ENCODE measurements around the gene NGF.

NGF gene

DNA sequence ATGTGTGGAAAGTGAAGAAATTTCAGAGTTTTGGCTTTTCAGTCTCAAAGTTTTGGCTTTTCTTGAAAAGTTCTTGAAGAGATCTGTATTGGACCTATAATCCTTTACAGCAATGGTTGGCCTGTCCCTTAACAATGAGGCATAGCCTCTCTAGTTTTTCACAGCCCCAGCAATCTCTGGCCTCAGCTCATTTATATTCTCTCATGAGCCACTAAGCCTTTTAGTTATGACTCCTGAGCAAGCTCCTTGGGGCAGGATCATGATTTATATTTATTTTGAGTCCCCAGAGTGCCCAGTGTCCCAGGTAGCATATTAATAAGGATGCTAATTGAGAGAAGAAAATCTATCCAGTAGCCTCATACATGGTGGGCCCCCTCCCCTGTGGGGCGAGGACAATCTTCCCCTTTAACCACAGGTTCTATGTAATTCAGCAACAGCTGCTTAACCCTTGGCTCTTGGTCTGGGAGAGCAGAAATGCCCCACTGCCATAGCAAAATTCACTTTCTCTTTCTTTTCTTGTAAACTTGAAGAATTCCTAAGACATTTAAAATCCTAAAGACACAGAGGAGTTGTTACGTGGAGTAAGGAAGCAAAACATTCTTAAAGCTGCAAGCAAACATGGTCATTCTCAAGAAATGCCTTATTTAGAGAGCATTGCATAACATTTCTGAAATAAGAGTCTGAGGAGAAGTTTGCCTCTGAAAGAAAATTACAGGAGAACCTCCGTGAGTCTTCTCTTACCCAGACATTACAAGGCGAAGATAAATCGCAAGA is 6.3 kb downstream of the NGF start:
- Histone ChIP-seq H3K23ac (ENCODE audit: low read length) (no peak overlapping the region), H3K36me3 (ENCODE audit: control insufficient read depth in 1 of 2, insufficient read depth in 2 of 2, low read length in 2 of 2) (no peaks in the 10 kb centered on the region), H3K27me3 (ENCODE audit: insufficient read depth, low read length) (no peaks in the 10 kb centered on the region), H2BK5ac (ENCODE audit: low read depth, low read length, poor library complexity) (no peak overlapping the region), H3K9me3 (ENCODE audit: insufficient read depth, low read depth, low read length) (no peaks in the 10 kb centered on the region), H4K12ac (ENCODE audit: low read depth, low read length) (no peak overlapping the region), H3K27ac (ENCODE audit: low read depth, low read length) (no peak overlapping the region), H2BK12ac (ENCODE audit: low read length) (no peak overlapping the region), H2AFZ (ENCODE audit: insufficient read depth, low read length, poor library complexity) (no peak overlapping the region), H3K79me1 (ENCODE audit: low read length) (no peaks in the 10 kb centered on the region), H2AK5ac (ENCODE audit: low read length) (no peak overlapping the region), H3K18ac (ENCODE audit: low read length) (no peak overlapping the region), H3K4me3 (ENCODE audit: low read depth, low read length) (no peak overlapping the region), H3K14ac (ENCODE audit: low read length) (no peak overlapping the region), H4K8ac (ENCODE audit: low read depth, low read length) (no peak overlapping the region), H3K9ac (ENCODE audit: low read length) (no peak overlapping the region), H3K4ac (ENCODE audit: low read depth, low read length) (no peak overlapping the region), H3K4me1 (ENCODE audit: control insufficient read depth in 1 of 2, insufficient read depth in 2 of 2, low read length in 2 of 2) (peaks cover 0 to 2% of the 10 kb centered on the region in 2 experiments), H4K91ac (ENCODE audit: low read depth, low read length) (no peak overlapping the region), H2BK120ac (ENCODE audit: insufficient read depth, low read length, poor library complexity) (no peak overlapping the region), H3K4me2 (ENCODE audit: low read length) (no peak overlapping the region), H3K79me2 (ENCODE audit: control insufficient read depth, insufficient read depth, low read length, poor library complexity) (no peaks in the 10 kb centered on the region)
- no CpG with 5 or more reads among the region's 5 CpGs for WGBS (ENCODE audit: extremely low coverage, insufficient coverage, insufficient read length)
- peak in 1 of 2 donors; percentile 26 for DNase-seq

DNA sequence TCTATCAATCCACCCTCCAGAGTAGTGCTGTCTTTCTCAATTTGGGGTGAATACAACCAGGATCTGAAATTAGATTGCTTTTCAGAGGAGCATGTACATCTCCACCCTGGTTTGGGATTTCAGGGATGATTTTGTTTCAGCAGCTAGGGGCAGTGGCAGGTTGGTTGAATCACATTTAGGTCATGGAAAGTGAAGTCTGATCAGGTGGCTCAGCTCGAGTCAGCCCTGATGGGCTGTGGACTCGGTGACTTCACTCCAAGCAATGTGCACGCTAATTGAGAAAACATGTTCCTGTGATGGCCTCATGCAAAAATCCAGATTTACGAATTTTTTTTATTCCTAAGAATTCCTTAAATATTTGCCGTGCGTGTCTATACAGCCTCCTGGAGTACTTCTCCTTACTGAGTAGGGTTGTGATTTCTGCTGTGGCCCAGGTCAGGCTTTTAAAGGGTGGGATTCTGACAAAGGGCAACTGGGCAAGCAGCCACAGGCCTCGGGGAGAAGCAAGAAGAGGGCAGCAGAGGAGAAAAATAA is 7.5 kb downstream of the NGF start:
- no peak overlapping the region for H3K27ac ChIP-seq (ENCODE audit: low read depth, low read length)
- no peak overlapping the region for H2BK120ac ChIP-seq (ENCODE audit: insufficient read depth, low read length, poor library complexity)
- no peak overlapping the region for H3K23ac ChIP-seq (ENCODE audit: low read length)
- H3K14ac ChIP-seq (ENCODE audit: low read length) = no peak overlapping the region
- H4K12ac ChIP-seq (ENCODE audit: low read depth, low read length) = no peak overlapping the region
- no peak overlapping the region for H2BK5ac ChIP-seq (ENCODE audit: low read depth, low read length, poor library complexity)
- no peaks in the 10 kb centered on the region for H3K36me3 ChIP-seq (ENCODE audit: control insufficient read depth in 1 of 2, insufficient read depth in 2 of 2, low read length in 2 of 2)
- H3K27me3 ChIP-seq (ENCODE audit: insufficient read depth, low read length) = no peaks in the 10 kb centered on the region
- no peak overlapping the region for H3K18ac ChIP-seq (ENCODE audit: low read length)
- no peak overlapping the region for H4K91ac ChIP-seq (ENCODE audit: low read depth, low read length)
- no peak overlapping the region for H3K4me2 ChIP-seq (ENCODE audit: low read length)
- no peak overlapping the region for H3K4me3 ChIP-seq (ENCODE audit: low read depth, low read length)
- DNase-seq = peak; percentile 78 to 89
- no peak overlapping the region for H2AK5ac ChIP-seq (ENCODE audit: low read length)
- H3K9ac ChIP-seq (ENCODE audit: low read length) = no peak overlapping the region
- no peak overlapping the region for H4K8ac ChIP-seq (ENCODE audit: low read depth, low read length)
- no peak overlapping the region for H2BK12ac ChIP-seq (ENCODE audit: low read length)
- H3K79me2 ChIP-seq (ENCODE audit: control insufficient read depth, insufficient read depth, low read length, poor library complexity) = no peaks in the 10 kb centered on the region
- H3K4ac ChIP-seq (ENCODE audit: low read depth, low read length) = no peak overlapping the region
- no peaks in the 10 kb centered on the region for H3K79me1 ChIP-seq (ENCODE audit: low read length)
- no CpG with 5 or more reads among the region's 7 CpGs for WGBS (ENCODE audit: extremely low coverage, insufficient coverage, insufficient read length)
- H3K9me3 ChIP-seq (ENCODE audit: insufficient read depth, low read depth, low read length) = no peaks in the 10 kb centered on the region
- H2AFZ ChIP-seq (ENCODE audit: insufficient read depth, low read length, poor library complexity) = no peak overlapping the region
- H3K4me1 ChIP-seq (ENCODE audit: control insufficient read depth in 1 of 2, insufficient read depth in 2 of 2, low read length in 2 of 2) = peaks cover 0 to 2% of the 10 kb centered on the region in 2 experiments

DNA sequence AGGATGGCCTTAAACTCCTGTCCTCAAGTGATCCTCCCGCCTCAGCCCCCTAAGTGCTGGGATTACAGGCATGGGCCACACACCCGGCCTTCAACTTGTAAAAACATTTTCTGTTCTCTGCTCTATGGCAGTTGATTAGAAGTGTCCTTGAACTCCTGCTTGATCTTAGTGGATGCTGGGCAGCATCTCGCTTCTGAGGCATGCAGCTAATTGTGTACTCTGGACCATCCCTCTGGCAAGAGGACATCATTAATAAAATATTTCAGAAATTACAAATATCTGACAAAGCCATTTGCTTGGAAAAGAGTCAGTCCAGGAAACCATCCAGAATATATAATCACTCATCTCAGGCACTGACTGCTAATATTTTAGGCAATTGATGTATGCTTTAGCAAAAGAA is 8.1 kb downstream of the NGF start:
- no peak overlapping the region for H4K91ac ChIP-seq (ENCODE audit: low read depth, low read length)
- H4K8ac ChIP-seq (ENCODE audit: low read depth, low read length) = no peak overlapping the region
- no peaks in the 10 kb centered on the region for H3K27me3 ChIP-seq (ENCODE audit: insufficient read depth, low read length)
- H2BK12ac ChIP-seq (ENCODE audit: low read length) = no peak overlapping the region
- no peak overlapping the region for H2BK5ac ChIP-seq (ENCODE audit: low read depth, low read length, poor library complexity)
- H3K18ac ChIP-seq (ENCODE audit: low read length) = no peak overlapping the region
- no peaks in the 10 kb centered on the region for H3K36me3 ChIP-seq (ENCODE audit: control insufficient read depth in 1 of 2, insufficient read depth in 2 of 2, low read length in 2 of 2)
- H3K14ac ChIP-seq (ENCODE audit: low read length) = no peak overlapping the region
- no peak overlapping the region for H2AFZ ChIP-seq (ENCODE audit: insufficient read depth, low read length, poor library complexity)
- H3K79me2 ChIP-seq (ENCODE audit: control insufficient read depth, insufficient read depth, low read length, poor library complexity) = no peaks in the 10 kb centered on the region
- no peak overlapping the region for H3K4me3 ChIP-seq (ENCODE audit: low read depth, low read length)
- no CpG with 5 or more reads among the region's 3 CpGs for WGBS (ENCODE audit: extremely low coverage, insufficient coverage, insufficient read length)
- peak in 1 of 2 donors; percentile 18 for DNase-seq
- H3K4ac ChIP-seq (ENCODE audit: low read depth, low read length) = no peak overlapping the region
- H3K23ac ChIP-seq (ENCODE audit: low read length) = no peak overlapping the region
- H3K9ac ChIP-seq (ENCODE audit: low read length) = no peak overlapping the region
- no peak overlapping the region for H4K12ac ChIP-seq (ENCODE audit: low read depth, low read length)
- H3K9me3 ChIP-seq (ENCODE audit: insufficient read depth, low read depth, low read length) = no peaks in the 10 kb centered on the region
- H2AK5ac ChIP-seq (ENCODE audit: low read length) = no peak overlapping the region
- no peak overlapping the region for H3K27ac ChIP-seq (ENCODE audit: low read depth, low read length)
- peaks cover 0 to 2% of the 10 kb centered on the region in 2 experiments for H3K4me1 ChIP-seq (ENCODE audit: control insufficient read depth in 1 of 2, insufficient read depth in 2 of 2, low read length in 2 of 2)
- no peak overlapping the region for H2BK120ac ChIP-seq (ENCODE audit: insufficient read depth, low read length, poor library complexity)
- no peak overlapping the region for H3K4me2 ChIP-seq (ENCODE audit: low read length)
- no peaks in the 10 kb centered on the region for H3K79me1 ChIP-seq (ENCODE audit: low read length)

DNA sequence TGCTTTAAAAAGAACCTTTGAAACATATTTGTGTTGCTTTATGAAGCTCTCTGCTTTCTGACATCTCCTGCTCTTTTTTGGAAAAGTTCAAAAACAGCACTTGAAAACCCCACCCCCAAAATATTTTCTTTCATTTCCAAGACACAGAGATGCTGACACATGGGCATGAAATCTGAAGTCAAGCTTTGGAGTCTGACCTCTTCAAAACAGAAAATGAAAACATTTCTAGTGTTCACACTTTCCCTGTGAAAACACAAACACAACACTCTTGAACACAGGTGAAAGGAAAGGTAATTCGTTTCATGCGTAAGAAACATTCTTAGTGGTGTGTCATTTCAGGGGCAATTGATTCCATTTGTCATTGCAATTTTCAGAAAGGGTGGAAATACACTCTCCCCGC is 10.8 kb downstream of the NGF start:
- Histone ChIP-seq H4K8ac (ENCODE audit: low read depth, low read length) (no peak overlapping the region), H3K9ac (ENCODE audit: low read length) (no peak overlapping the region), H4K12ac (ENCODE audit: low read depth, low read length) (no peak overlapping the region), H3K79me1 (ENCODE audit: low read length) (no peaks in the 10 kb centered on the region), H3K27me3 (ENCODE audit: insufficient read depth, low read length) (no peaks in the 10 kb centered on the region), H2BK120ac (ENCODE audit: insufficient read depth, low read length, poor library complexity) (no peak overlapping the region), H3K36me3 (ENCODE audit: control insufficient read depth in 1 of 2, insufficient read depth in 2 of 2, low read length in 2 of 2) (no peaks in the 10 kb centered on the region), H2BK12ac (ENCODE audit: low read length) (no peak overlapping the region), H3K79me2 (ENCODE audit: control insufficient read depth, insufficient read depth, low read length, poor library complexity) (no peaks in the 10 kb centered on the region), H3K4me3 (ENCODE audit: low read depth, low read length) (no peak overlapping the region), H3K23ac (ENCODE audit: low read length) (no peak overlapping the region), H3K4ac (ENCODE audit: low read depth, low read length) (no peak overlapping the region), H3K18ac (ENCODE audit: low read length) (no peak overlapping the region), H2BK5ac (ENCODE audit: low read depth, low read length, poor library complexity) (no peak overlapping the region), H3K27ac (ENCODE audit: low read depth, low read length) (no peak overlapping the region), H3K4me1 (ENCODE audit: control insufficient read depth in 1 of 2, insufficient read depth in 2 of 2, low read length in 2 of 2) (peaks cover 0 to 2% of the 10 kb centered on the region in 2 experiments), H2AK5ac (ENCODE audit: low read length) (no peak overlapping the region), H3K9me3 (ENCODE audit: insufficient read depth, low read depth, low read length) (no peaks in the 10 kb centered on the region), H3K4me2 (ENCODE audit: low read length) (no peak overlapping the region), H4K91ac (ENCODE audit: low read depth, low read length) (no peak overlapping the region), H3K14ac (ENCODE audit: low read length) (no peak overlapping the region), H2AFZ (ENCODE audit: insufficient read depth, low read length, poor library complexity) (no peak overlapping the region)
- DNase-seq = no peak
- WGBS (ENCODE audit: extremely low coverage, insufficient coverage, insufficient read length) = no CpG with 5 or more reads among the region's 3 CpGs

Data from trophoblast cell (in vitro differentiated cells and primary cell).